H1 (cell line): Measurements from ENCODE around the gene SLC6A8. TPM values are rescaled to one million over a fixed set of nuclear protein-coding genes. Genes with fewer than 3 reads are reported as not detected.

Source experiments
- CTCF ChIA-PET: fragments of 300-600 bp; sonication (Branson Sonifier 250); formaldehyde crosslinking; loops from one replicate; lab custom pipeline; 2021; ENCODE audit not compliant: partially characterized antibody; lab: Charles Lee
- POLR2A ChIA-PET: fragments of 300-600 bp; sonication (Branson Sonifier 250); formaldehyde crosslinking; loops from one replicate; lab custom pipeline; 2021; ENCODE audit warnings: inconsistent platforms; ENCODE audit not compliant: partially characterized antibody; lab: Charles Lee
- DNase-seq, 2 experiments: peaks; one replicate each; pipeline versions ENCODE4 v3.0.0 to v3.0.0-alpha.2; 2010 to 2022; ENCODE audit warnings: low spot score in 2 of 2, low read depth in 1 of 2, mixed read lengths in 1 of 2
- FAIRE-seq: peaks from 2 replicates; lab custom pipeline; 2011; peaks lifted over from hg19 to GRCh38; lab: Jason Lieb, UNC
- H2AFZ ChIP-seq: 2 replicates; pipeline ENCODE4 v1.8.1; 2012; ENCODE audit warnings: low read length, inconsistent platforms
- H2AK5ac ChIP-seq: 2 replicates; pipeline ENCODE4 v1.6.1; 2013; ENCODE audit warnings: low read depth, low read length
- H2BK120ac ChIP-seq: replicated peaks from 2 replicates; pipeline ENCODE3; 2013; ENCODE audit warnings: low read depth, low read length, inconsistent platforms
- H2BK12ac ChIP-seq: 2 replicates; pipeline ENCODE4 v1.6.1; 2013; ENCODE audit warnings: low read depth, low read length
- H2BK15ac ChIP-seq: 2 replicates; pipeline ENCODE4 v1.6.1; 2013; ENCODE audit warnings: low read length
- H2BK20ac ChIP-seq: 2 replicates; pipeline ENCODE4 v1.6.1; 2013; ENCODE audit warnings: low read length
- H2BK5ac ChIP-seq: 2 replicates; pipeline ENCODE4 v1.6.1; 2013; ENCODE audit warnings: low read depth, low read length
- H3K14ac ChIP-seq: 2 replicates; pipeline ENCODE4 v1.6.1; 2013; ENCODE audit warnings: inconsistent platforms; ENCODE audit not compliant: insufficient read length
- H3K18ac ChIP-seq: 2 replicates; pipeline ENCODE4 v1.6.1; 2013; ENCODE audit warnings: low read length; ENCODE audit errors: extremely low read depth
- H3K23ac ChIP-seq: 2 replicates; pipeline ENCODE4 v1.6.1; 2013; ENCODE audit warnings: inconsistent platforms; ENCODE audit not compliant: insufficient read length
- H3K23me2 ChIP-seq: 2 replicates; pipeline ENCODE4 v1.6.1; 2013; ENCODE audit warnings: low read depth, low read length
- H3K27ac ChIP-seq: 2 replicates; pipeline ENCODE4 v1.6.1; 2011; ENCODE audit warnings: low read depth, low read length, inconsistent platforms
- H3K27me3 ChIP-seq, 4 experiments: replicated peaks in 1 of 4; 1 replicate in 1 of 4; 2 replicates in 3 of 4; pipeline versions ENCODE4 v1.6.1 to v1.8.1; 2011 to 2013; ENCODE audit warnings: low read length in 3 of 4, mild to moderate bottlenecking in 3 of 4, inconsistent platforms in 2 of 4, mixed read lengths in 2 of 4, moderate library complexity in 1 of 4; ENCODE audit not compliant: control insufficient read depth in 3 of 4, insufficient read depth in 3 of 4; ENCODE audit errors: extremely low read depth in 1 of 4
- H3K36me3 ChIP-seq, 4 experiments: 2 replicates each; pipeline versions ENCODE4 v1.6.1 to v1.8.1; 2011 to 2013; ENCODE audit warnings: mild to moderate bottlenecking in 4 of 4, low read length in 3 of 4, moderate library complexity in 2 of 4, control low read depth in 1 of 4, inconsistent platforms in 1 of 4; ENCODE audit not compliant: insufficient read depth in 4 of 4, control insufficient read depth in 2 of 4
- H3K4ac ChIP-seq: replicated peaks from 2 replicates; pipeline ENCODE3; 2013; ENCODE audit warnings: low read length, low read depth, mixed read lengths, inconsistent platforms; ENCODE audit not compliant: insufficient read length
- H3K4me1 ChIP-seq, 4 experiments: replicated peaks in 1 of 4; 1 replicate in 1 of 4; 2 replicates in 3 of 4; pipeline versions ENCODE4 v1.6.1 to v1.8.1; 2011 to 2013; ENCODE audit warnings: low read length in 3 of 4, inconsistent platforms in 2 of 4, mixed read lengths in 1 of 4; ENCODE audit not compliant: insufficient read depth in 4 of 4, control insufficient read depth in 3 of 4
- H3K4me2 ChIP-seq, 2 experiments: 2 replicates each; pipeline versions ENCODE4 v1.6.1 to v1.8.1; 2011 to 2013; ENCODE audit warnings: low read depth in 2 of 2, low read length in 2 of 2, control low read depth in 1 of 2, inconsistent platforms in 1 of 2, mild to moderate bottlenecking in 1 of 2; ENCODE audit not compliant: insufficient read depth in 1 of 2
- H3K4me3 ChIP-seq, 4 experiments: fragments of 200-600, 300-600 bp in 1 of 4; sonication (generic), shearing (Covaris generic), sonication (Bioruptor Twin) in 1 of 4; 2 replicates each; pipeline versions ENCODE4 v1.5.1 to v1.8.1; 2011 to 2016; ENCODE audit warnings: low read length in 4 of 4, low read depth in 3 of 4, control low read depth in 2 of 4, inconsistent platforms in 2 of 4, mild to moderate bottlenecking in 2 of 4, mixed read lengths in 1 of 4, moderate library complexity in 1 of 4; ENCODE audit not compliant: insufficient read depth in 2 of 4; ENCODE audit errors: extremely low read depth in 1 of 4
- H3K56ac ChIP-seq: replicated peaks from 2 replicates; pipeline ENCODE3; 2013; ENCODE audit warnings: low read depth, mild to moderate bottlenecking, mixed read lengths, low read length, inconsistent platforms; ENCODE audit not compliant: insufficient read length
- H3K79me1 ChIP-seq: 2 replicates; pipeline ENCODE4 v1.6.1; 2013; ENCODE audit warnings: low read depth, low read length, control low read depth
- H3K79me2 ChIP-seq, 2 experiments: 2 replicates each; pipeline versions ENCODE4 v1.6.1 to v1.8.1; 2012 to 2013; ENCODE audit warnings: low read length in 2 of 2, mild to moderate bottlenecking in 2 of 2, inconsistent platforms in 1 of 2; ENCODE audit not compliant: insufficient read depth in 2 of 2, control insufficient read depth in 1 of 2
- H3K9ac ChIP-seq, 4 experiments: replicated peaks in 1 of 4; 1 replicate in 1 of 4; 2 replicates in 3 of 4; pipeline versions ENCODE4 v1.6.1 to v1.8.1; 2011 to 2013; ENCODE audit warnings: low read depth in 3 of 4, low read length in 3 of 4, control low read depth in 2 of 4, mild to moderate bottlenecking in 2 of 4, moderate library complexity in 2 of 4, inconsistent platforms in 1 of 4; ENCODE audit errors: extremely low read depth in 1 of 4
- H3K9me3 ChIP-seq, 2 experiments: 2 replicates each; pipeline versions ENCODE4 v1.6.1 to v1.8.1; 2012 to 2013; ENCODE audit warnings: mild to moderate bottlenecking in 2 of 2, moderate library complexity in 2 of 2, control low read depth in 1 of 2, inconsistent platforms in 1 of 2, low read depth in 1 of 2, low read length in 1 of 2, mixed read lengths in 1 of 2; ENCODE audit not compliant: insufficient read depth in 2 of 2
- H4K20me1 ChIP-seq, 2 experiments: replicated peaks in 1 of 2; 2 replicates each; pipeline versions ENCODE3 to v1.8.1; 2011 to 2013; ENCODE audit warnings: inconsistent platforms in 2 of 2, low read length in 2 of 2, mild to moderate bottlenecking in 1 of 2; ENCODE audit not compliant: insufficient read depth in 2 of 2, control insufficient read depth in 1 of 2
- H4K5ac ChIP-seq: 2 replicates; pipeline ENCODE4 v1.6.1; 2013; ENCODE audit warnings: low read length, low read depth, mixed read lengths, inconsistent platforms; ENCODE audit not compliant: insufficient read length
- H4K8ac ChIP-seq: 2 replicates; pipeline ENCODE4 v1.8.0; 2013; ENCODE audit warnings: mild to moderate bottlenecking, moderate library complexity, low read length, inconsistent platforms; ENCODE audit not compliant: insufficient read depth; ENCODE audit errors: extremely low read depth
- H4K91ac ChIP-seq: replicated peaks from 2 replicates; pipeline ENCODE3; 2013; ENCODE audit warnings: low read length, mixed read lengths, inconsistent platforms; ENCODE audit not compliant: insufficient read length
- BACH1 ChIP-seq: IDR thresholded peaks from 2 replicates; pipeline ENCODE4 v1.6.1; 2012; ENCODE audit warnings: low read length, improper control_type of control experiment
- EGR1 ChIP-seq: IDR thresholded peaks from 2 replicates; pipeline ENCODE4 v1.6.1; 2011; ENCODE audit warnings: low read depth, low read length, borderline replicate concordance
- JUND ChIP-seq: IDR thresholded peaks from 2 replicates; pipeline ENCODE4 v1.6.1; 2011; ENCODE audit warnings: mild to moderate bottlenecking, improper control_type of control experiment, low read length
- KDM4A ChIP-seq: IDR thresholded peaks from one replicate; pipeline ENCODE4 v1.7.1; 2012; ENCODE audit warnings: low read depth, mild to moderate bottlenecking, moderate library complexity, low read length, inconsistent platforms; ENCODE audit not compliant: severe bottlenecking
- NRF1 ChIP-seq: IDR thresholded peaks from 2 replicates; pipeline ENCODE4 v1.6.1; 2011; ENCODE audit warnings: mild to moderate bottlenecking, low read depth, low read length, improper control_type of control experiment
- SP4 ChIP-seq: IDR thresholded peaks from 2 replicates; pipeline ENCODE4 v1.6.1; 2012; ENCODE audit warnings: low read length, inconsistent platforms
- TAF1 ChIP-seq: IDR thresholded peaks from 2 replicates; pipeline ENCODE4 v1.6.1; 2011; ENCODE audit warnings: mild to moderate bottlenecking, low read depth, low read length
- WGBS, 2 experiments: shearing (Covaris generic) in 1 of 2; methylation state at CpG; one replicate each; pipeline versions ENCODE4 v1.1.6 to v1.1.7; 2013 to 2015; ENCODE audit warnings: low lambda C conversion rate in 2 of 2, mixed read lengths in 2 of 2, inconsistent platforms in 1 of 2, low coverage in 1 of 2, missing lambda C conversion rate in 1 of 2; ENCODE audit not compliant: insufficient replicate concordance in 2 of 2, insufficient coverage in 1 of 2, insufficient read length in 1 of 2; ENCODE audit errors: extremely low coverage in 1 of 2, missing lambda C conversion rate in 1 of 2; 5-methylcytosine and 5-hydroxymethylcytosine counted together
- polyA plus RNA-seq, 7 experiments: library from polyadenylated mRNA; depleted of rRNA in 3 of 7; stranded (reverse) in 5 of 7; unstranded in 2 of 7; fragments of >200 nt in 5 of 7; fragments of 200-250 nt in 2 of 7; gene quantifications; 1 replicate in 5 of 7; 2 replicates in 1 of 7; 4 replicates in 1 of 7; pipeline versions ENCODE4 v1.2.1 to v1.2.3, GENCODE V29; 2011 to 2013; ENCODE audit warnings: missing spikeins in 2 of 7, mixed read lengths in 2 of 7
- total RNA-seq: library from RNA; stranded (reverse); fragmentation: NEBNext Ultra II Directional; extraction: Animal tissue kit (Norgen Biotek cat#: 25700); gene quantifications from 2 replicates; pipeline ENCODE4 v1.2.1, GENCODE V29; 2021
- TF ChIP-seq, protein P1 (sequence below): IDR thresholded peaks from 2 replicates; pipeline ENCODE4 v1.6.1; 2012; ENCODE audit warnings: inconsistent platforms
- TF ChIP-seq, protein P2 (sequence below): IDR thresholded peaks from 2 replicates; pipeline ENCODE4 v1.6.1; 2012; ENCODE audit warnings: low read length, inconsistent platforms

SLC6A8 gene
- total and polyA plus RNA-seq, 2 of the 8 experiments (the other 6 are each of a cell fraction or from before 2014, with no cell fraction given), result 87.7 to 94.7 TPM

DNA sequence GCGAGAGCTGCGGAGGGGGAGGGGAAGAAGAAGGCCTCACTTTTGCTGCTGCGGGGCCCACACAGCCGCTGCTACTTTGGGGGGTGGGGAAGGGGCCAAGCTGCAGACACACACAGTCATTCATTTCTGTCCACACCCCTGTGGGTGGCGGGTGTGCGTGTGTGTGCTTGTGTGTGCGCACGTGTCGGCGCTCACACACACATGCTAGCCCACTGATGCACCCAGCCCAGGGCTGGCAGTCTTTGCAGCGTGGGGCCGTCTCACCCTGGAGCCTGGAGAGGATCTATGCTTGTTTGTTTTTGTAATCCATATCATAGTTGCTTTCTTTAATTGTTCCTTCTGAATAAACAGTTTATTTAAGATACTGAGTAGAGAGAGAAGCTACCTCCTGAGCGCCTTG lies 36.8 kb upstream of the SLC6A8 start:
- Histone ChIP-seq H4K5ac (no peak overlapping the region), H3K9me3 (no peaks in the 10 kb centered on the region), H3K23me2 (no peaks in the 10 kb centered on the region; the same call in 1 of the 2 replicates), H2BK15ac (no peak overlapping the region), H4K20me1 (peaks cover 0 to 9% of the 10 kb centered on the region in 2 experiments), H3K4me3 (no peak overlapping the region), H2AFZ (no peak overlapping the region), H3K79me2 (no peaks in the 10 kb centered on the region), H2BK5ac (no peak overlapping the region), H3K23ac (no peak overlapping the region), H3K79me1 (no peaks in the 10 kb centered on the region), H2AK5ac (no peak overlapping the region), H2BK120ac (no peak overlapping the region), H3K14ac (no peak overlapping the region), H4K8ac (no peak overlapping the region), H3K56ac (no peak overlapping the region), H3K4me1 (peaks cover 0 to 10% (median under 1%) of the 10 kb centered on the region in 4 experiments; a peak in 3 of 7 replicates), H2BK20ac (no peak overlapping the region), H3K18ac (no peak overlapping the region), H3K4ac (no peak overlapping the region), H3K27ac (no peak overlapping the region), H3K9ac (no peak overlapping the region), H3K27me3 (peaks cover 33 to 35% (median 34%) of the 10 kb centered on the region in 4 experiments), H3K36me3 (peaks cover 0 to 4% (median 0%) of the 10 kb centered on the region in 4 experiments; a peak in 1 of 8 replicates), H2BK12ac (no peak overlapping the region), H3K4me2 (no peak overlapping the region), H4K91ac (no peak overlapping the region)
- 100% methylated on average over 2 of the region's 13 CpGs; no CpG with 5 or more reads in 1 of the 2 experiments for WGBS, 2 experiments
- no peak for FAIRE-seq
- DNase-seq, result no peak
- ChIA-PET POLR2A (no interaction called here), CTCF (interaction anchor here (0.9 to 28.7 kb wide), 10 partner anchors 6 to 111 kb away, joined by 3 to 408 read pairs (median 24); partner anchors contain the start of gene DUSP9)
- TF ChIP-seq TAF1, result no peak
- no peak for TF ChIP-seq NRF1
- TF ChIP-seq KDM4A, result no peak
- no peak for TF ChIP-seq JUND
- TF ChIP-seq BACH1, result no peak
- no peak for TF ChIP-seq SP4
- TF ChIP-seq EGR1, result no peak
- TF ChIP-seq, protein P1, sequence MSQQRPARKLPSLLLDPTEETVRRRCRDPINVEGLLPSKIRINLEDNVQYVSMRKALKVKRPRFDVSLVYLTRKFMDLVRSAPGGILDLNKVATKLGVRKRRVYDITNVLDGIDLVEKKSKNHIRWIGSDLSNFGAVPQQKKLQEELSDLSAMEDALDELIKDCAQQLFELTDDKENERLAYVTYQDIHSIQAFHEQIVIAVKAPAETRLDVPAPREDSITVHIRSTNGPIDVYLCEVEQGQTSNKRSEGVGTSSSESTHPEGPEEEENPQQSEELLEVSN, result no peak
- TF ChIP-seq, protein P2, sequence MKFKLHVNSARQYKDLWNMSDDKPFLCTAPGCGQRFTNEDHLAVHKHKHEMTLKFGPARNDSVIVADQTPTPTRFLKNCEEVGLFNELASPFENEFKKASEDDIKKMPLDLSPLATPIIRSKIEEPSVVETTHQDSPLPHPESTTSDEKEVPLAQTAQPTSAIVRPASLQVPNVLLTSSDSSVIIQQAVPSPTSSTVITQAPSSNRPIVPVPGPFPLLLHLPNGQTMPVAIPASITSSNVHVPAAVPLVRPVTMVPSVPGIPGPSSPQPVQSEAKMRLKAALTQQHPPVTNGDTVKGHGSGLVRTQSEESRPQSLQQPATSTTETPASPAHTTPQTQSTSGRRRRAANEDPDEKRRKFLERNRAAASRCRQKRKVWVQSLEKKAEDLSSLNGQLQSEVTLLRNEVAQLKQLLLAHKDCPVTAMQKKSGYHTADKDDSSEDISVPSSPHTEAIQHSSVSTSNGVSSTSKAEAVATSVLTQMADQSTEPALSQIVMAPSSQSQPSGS, result no peak
